Measurements from ENCODE around the gene TRIM37.

TRIM37 gene

GRCh38 chr17:59149051-59149450 lies 42.4 kb upstream of the TRIM37 start:
- Histone ChIP-seq H3K36me3 (ENCODE audit: insufficient read depth, low read length) (peaks cover 38% of the 10 kb centered on the region), H3K4me2 (ENCODE audit: insufficient read depth, low read length) (no peak overlapping the region)

GRCh38 chr17:59145571-59146096 lies 39.0 kb upstream of the TRIM37 start:
- Histone ChIP-seq H3K4me1 (ENCODE audit: insufficient read depth, low read length) (peaks cover 21% of the 10 kb centered on the region), H3K79me2 (ENCODE audit: insufficient read depth, low read length) (peaks cover 100% of the 10 kb centered on the region), H3K36me3 (ENCODE audit: insufficient read depth, low read length) (peaks cover 46% of the 10 kb centered on the region), H3K27ac (ENCODE audit: low read length) (no peak overlapping the region), H3K9me3 (ENCODE audit: insufficient read depth, low read length, severe bottlenecking) (no peaks in the 10 kb centered on the region), H3K27me3 (ENCODE audit: insufficient read depth, low read length, poor library complexity) (no peaks in the 10 kb centered on the region), H3K4me3 (ENCODE audit: low read depth in 1 of 2, low read length in 2 of 2) (no peak overlapping the region), H4K20me1 (ENCODE audit: insufficient read depth, low read length) (peaks cover 85% of the 10 kb centered on the region), H3K4me2 (ENCODE audit: insufficient read depth, low read length) (no peak overlapping the region), H3K9ac (ENCODE audit: low read depth, low read length) (no peak overlapping the region), H2AFZ (ENCODE audit: low read depth, low read length) (no peak overlapping the region)
- ATAC-seq (ENCODE audit: insufficient read depth, low read depth) (no peak), DNase-seq (no peak)
- TF ChIP-seq, protein P1, sequence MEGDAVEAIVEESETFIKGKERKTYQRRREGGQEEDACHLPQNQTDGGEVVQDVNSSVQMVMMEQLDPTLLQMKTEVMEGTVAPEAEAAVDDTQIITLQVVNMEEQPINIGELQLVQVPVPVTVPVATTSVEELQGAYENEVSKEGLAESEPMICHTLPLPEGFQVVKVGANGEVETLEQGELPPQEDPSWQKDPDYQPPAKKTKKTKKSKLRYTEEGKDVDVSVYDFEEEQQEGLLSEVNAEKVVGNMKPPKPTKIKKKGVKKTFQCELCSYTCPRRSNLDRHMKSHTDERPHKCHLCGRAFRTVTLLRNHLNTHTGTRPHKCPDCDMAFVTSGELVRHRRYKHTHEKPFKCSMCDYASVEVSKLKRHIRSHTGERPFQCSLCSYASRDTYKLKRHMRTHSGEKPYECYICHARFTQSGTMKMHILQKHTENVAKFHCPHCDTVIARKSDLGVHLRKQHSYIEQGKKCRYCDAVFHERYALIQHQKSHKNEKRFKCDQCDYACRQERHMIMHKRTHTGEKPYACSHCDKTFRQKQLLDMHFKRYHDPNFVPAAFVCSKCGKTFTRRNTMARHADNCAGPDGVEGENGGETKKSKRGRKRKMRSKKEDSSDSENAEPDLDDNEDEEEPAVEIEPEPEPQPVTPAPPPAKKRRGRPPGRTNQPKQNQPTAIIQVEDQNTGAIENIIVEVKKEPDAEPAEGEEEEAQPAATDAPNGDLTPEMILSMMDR (IDR thresholded peaks at IDR 0.05; ENCODE audit: borderline replicate concordance, extremely low read depth, low read length, poor library complexity, severe bottlenecking): no peak
- no peak for TF ChIP-seq EZH2 (IDR thresholded peaks at IDR 0.05; ENCODE audit: borderline replicate concordance, low read depth, low read length, severe bottlenecking)

More at GRCh38 chr17:59149051-59149450, 42.4 kb upstream of the TRIM37 start:
- DNase-seq: no peak
- no peak for ATAC-seq (ENCODE audit: insufficient read depth, low read depth)
- H3K4me3 ChIP-seq (ENCODE audit: low read depth in 1 of 2, low read length in 2 of 2): no peak overlapping the region
- TF ChIP-seq, protein P1 (IDR thresholded peaks at IDR 0.05; ENCODE audit: borderline replicate concordance, extremely low read depth, low read length, poor library complexity, severe bottlenecking): no peak
- no peak for TF ChIP-seq EZH2 (IDR thresholded peaks at IDR 0.05; ENCODE audit: borderline replicate concordance, low read depth, low read length, severe bottlenecking)
- H3K27me3 ChIP-seq (ENCODE audit: insufficient read depth, low read length, poor library complexity): no peaks in the 10 kb centered on the region
- H3K27ac ChIP-seq (ENCODE audit: low read length): no peak overlapping the region
- peaks cover 100% of the 10 kb centered on the region for H3K79me2 ChIP-seq (ENCODE audit: insufficient read depth, low read length)
- H3K4me1 ChIP-seq (ENCODE audit: insufficient read depth, low read length): peaks cover 53% of the 10 kb centered on the region
- H3K9me3 ChIP-seq (ENCODE audit: insufficient read depth, low read length, severe bottlenecking): no peaks in the 10 kb centered on the region
- no peak overlapping the region for H2AFZ ChIP-seq (ENCODE audit: low read depth, low read length)
- peaks cover 68% of the 10 kb centered on the region for H4K20me1 ChIP-seq (ENCODE audit: insufficient read depth, low read length)
- no peak overlapping the region for H3K9ac ChIP-seq (ENCODE audit: low read depth, low read length)

DNA sequence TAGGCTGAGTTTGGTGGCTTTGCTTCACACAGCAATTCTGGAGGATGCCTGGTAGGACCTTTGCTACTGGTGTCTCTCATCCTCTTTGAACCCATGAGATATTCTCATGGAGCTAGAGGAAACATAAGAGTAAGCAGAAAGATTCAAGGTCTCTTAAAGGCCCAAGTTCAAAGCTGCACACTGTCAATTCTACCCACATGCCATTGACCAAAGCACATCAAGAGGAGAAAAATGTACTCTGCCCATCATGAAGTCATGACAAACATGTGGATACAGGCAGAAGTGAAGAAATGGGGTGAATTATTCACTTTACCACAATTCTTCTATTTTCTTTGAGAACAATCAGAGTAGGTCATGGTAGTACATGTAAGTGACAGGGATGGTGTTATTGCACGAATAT lies 35.2 kb upstream of the TRIM37 start:
- H3K27me3 ChIP-seq (ENCODE audit: insufficient read depth, low read length, poor library complexity): no peaks in the 10 kb centered on the region
- H3K4me3 ChIP-seq (ENCODE audit: low read depth in 1 of 2, low read length in 2 of 2): no peak overlapping the region
- no peak for ATAC-seq (ENCODE audit: insufficient read depth, low read depth)
- H4K20me1 ChIP-seq (ENCODE audit: insufficient read depth, low read length): peaks cover 69% of the 10 kb centered on the region
- no peak overlapping the region for H3K27ac ChIP-seq (ENCODE audit: low read length)
- H3K79me2 ChIP-seq (ENCODE audit: insufficient read depth, low read length): peaks cover 100% of the 10 kb centered on the region
- no peak overlapping the region for H2AFZ ChIP-seq (ENCODE audit: low read depth, low read length)
- no peak overlapping the region for H3K9ac ChIP-seq (ENCODE audit: low read depth, low read length)
- H3K4me1 ChIP-seq (ENCODE audit: insufficient read depth, low read length): no peaks in the 10 kb centered on the region
- H3K36me3 ChIP-seq (ENCODE audit: insufficient read depth, low read length): peaks cover 29% of the 10 kb centered on the region
- no peaks in the 10 kb centered on the region for H3K9me3 ChIP-seq (ENCODE audit: insufficient read depth, low read length, severe bottlenecking)
- H3K4me2 ChIP-seq (ENCODE audit: insufficient read depth, low read length): no peak overlapping the region
- TF ChIP-seq EZH2 (IDR thresholded peaks at IDR 0.05; ENCODE audit: borderline replicate concordance, low read depth, low read length, severe bottlenecking): no peak
- TF ChIP-seq, protein P1 (IDR thresholded peaks at IDR 0.05; ENCODE audit: borderline replicate concordance, extremely low read depth, low read length, poor library complexity, severe bottlenecking): no peak
- no peak for DNase-seq

Data from DND-41 (cell line).